Stimulated activated CD8-positive, alpha-beta memory T cell treated with anti-CD3 and anti-CD28 coated beads, Interleukin-4, amount 100 ng/mL, for 24 hours (primary cell): ENCODE data around the gene CHD1.
A peak's percentile ranks its signal among the peaks of the same experiment; 100 is the strongest.

Source experiments
- DNase-seq: peaks from one replicate; pipeline ENCODE4 v3.0.0-alpha.2; 2020; ENCODE audit warnings: low read depth

CHD1 gene

DNA sequence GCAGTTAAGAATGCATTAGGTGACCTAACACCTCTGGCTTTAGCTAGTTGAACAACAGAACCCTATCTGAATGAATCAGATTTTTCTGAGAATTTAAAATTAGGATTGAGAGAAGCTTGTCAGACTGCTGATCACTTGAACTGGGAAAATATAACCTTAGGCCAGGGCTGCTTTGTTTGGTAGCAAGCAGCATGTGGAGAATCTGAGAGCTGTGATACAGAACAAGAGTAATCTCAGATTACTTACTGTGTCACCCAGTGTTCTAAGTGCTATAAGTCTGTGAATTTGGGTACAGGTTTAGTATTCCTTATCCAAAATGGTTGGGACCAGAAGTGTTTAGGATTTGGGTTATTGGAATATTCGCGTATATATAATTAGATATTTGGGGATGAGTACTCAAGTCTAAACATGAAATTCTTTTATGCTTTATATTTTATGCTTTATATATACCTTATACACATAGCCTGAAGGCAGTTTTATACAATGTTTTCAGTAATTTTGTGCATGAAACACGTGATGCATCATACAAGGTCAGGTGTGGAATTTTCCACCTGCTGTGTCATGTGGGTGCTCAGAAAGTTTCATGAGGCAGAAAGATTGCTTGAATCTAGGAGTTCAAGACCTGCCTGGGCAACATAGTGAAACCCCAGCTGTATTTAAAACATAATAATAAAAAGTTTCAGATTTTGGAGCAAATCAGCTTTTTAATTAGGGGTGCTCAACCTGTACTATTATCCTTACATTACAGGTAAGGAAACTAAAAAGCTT, 8.3 kb upstream of the CHD1 start:
- DNase-seq = no peak

DNA sequence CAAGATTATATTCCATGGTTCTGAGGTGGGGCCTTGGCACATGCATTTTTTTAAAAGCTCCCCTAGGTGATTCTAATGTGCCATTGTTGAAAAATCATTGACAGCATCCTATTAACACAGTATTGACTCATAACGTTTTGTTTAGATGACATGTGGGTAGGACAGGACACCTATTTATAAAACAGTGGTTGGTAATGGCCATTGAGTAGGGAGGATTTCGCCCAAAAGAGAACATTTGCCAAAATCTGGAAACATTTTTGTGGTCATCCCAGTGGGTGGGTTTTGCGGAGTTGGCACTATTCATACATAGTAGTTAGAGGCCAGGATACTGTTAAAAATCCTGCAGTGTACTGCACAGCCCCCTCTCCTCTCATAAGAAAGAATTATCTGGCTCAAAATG, 6.4 kb upstream of the CHD1 start:
- DNase-seq = no peak

DNA sequence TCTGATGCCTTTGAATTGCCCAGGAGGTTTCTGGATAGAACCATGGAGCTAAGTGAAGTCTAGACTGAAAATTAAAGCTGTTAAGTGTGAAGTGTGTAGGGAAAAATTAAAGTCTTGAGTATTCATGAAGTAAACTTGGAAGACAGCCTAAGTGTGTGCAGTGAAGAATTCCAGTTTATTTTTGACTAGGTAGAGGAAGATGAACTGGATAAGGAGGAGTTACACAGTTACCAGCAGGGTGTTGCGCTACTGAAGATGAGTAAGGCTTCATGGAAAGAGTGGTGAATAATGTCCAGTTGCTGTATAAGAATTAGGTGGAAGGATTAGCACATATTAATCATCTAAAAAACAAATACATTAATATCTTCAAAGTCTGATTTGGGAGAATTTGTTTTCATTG, 5.7 kb upstream of the CHD1 start:
- DNase-seq = no peak

DNA sequence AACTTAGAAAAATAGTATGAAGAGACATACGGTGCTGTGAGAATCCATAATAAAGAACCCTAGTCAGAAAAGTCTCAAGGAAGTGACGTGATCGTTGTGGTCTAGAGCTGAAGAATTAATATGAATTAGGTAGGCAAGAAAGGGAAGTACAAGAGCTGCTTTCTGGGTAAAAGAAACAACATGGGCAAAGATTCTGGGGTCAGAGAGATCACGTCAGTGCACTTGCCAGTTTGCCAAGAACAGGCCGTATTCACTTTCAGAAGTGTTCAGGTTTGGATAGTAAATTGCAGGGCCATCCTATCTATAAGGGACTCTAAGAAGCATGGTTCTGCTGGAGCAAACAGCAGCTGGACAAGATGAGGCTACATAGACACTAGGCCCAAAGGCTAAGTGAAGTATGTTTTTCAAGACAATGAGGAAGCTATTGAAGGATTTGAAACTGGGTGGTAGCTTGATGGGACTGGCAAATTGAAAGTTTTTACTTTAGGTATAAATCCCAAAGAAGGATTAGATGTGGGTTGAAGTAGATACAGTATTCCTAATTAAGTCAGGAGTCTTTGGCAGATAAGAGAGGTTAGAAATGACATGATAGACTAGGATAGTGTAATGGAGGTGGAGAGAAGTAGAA, 4.8 kb upstream of the CHD1 start:
- DNase-seq = no peak

DNA sequence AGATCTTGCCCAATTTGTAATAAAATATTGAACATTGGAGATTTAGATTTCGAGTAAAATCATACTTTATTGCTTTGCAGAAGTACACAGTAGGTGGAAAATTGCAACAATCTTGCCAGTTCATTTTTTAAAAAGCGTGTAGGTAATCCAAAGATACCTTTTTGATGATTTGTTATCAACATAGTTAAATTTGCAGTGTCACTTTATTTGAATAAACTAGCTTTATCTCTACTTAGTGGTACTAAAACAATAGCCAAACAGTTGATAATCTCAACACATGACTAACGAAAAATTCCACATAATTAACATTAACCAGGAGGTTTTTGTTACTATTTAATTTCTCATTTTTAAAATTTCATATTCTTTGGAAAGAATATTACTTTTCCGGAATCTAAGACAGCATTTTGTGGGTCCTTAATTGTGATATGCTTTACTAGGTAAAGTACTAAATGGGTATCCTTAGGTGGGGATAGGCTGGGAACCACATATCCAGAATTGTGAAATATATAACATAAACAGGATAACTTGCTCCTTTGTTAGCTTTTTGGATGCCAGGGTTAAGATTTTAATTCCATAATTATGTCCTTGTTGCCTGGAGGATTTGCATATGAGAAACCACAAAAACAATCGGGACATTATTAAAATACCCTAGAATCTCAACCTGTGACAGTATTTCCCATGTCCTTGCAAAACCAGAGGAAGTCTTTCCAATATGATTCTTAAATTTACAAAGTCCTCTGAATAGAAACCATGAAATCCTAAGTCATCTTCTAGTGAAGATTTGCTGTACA, 2.4 kb upstream of the CHD1 start:
- DNase-seq = no peak

DNA sequence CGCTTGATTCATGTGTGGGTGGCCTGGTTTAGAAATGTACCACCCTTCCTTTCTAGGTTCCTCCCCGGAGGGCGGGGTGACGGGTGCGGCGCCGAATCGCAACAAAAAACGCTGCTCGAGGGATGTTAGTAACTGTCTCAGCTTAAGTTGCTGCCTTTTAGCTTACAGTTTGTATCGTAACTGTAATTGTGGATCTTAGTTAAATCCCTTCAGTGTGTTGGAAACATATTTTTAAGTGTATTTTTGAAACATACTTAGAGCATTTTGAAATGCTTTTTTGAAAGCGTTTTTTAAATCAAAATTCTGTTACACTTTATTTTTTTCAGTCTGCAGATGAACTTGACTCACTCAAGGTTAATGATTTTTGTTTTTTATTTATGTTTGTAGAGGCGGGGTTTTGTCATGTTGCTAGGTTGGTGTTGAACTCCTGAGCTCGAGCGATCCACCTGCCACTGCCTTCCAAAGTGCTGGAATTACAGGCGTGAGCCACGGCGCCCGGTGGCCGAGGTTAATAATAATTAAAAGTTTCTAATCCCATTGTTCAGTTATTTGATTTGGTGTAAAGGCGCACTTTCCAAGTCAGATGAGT, 997 bp upstream of the CHD1 start:
- no peak for DNase-seq

DNA sequence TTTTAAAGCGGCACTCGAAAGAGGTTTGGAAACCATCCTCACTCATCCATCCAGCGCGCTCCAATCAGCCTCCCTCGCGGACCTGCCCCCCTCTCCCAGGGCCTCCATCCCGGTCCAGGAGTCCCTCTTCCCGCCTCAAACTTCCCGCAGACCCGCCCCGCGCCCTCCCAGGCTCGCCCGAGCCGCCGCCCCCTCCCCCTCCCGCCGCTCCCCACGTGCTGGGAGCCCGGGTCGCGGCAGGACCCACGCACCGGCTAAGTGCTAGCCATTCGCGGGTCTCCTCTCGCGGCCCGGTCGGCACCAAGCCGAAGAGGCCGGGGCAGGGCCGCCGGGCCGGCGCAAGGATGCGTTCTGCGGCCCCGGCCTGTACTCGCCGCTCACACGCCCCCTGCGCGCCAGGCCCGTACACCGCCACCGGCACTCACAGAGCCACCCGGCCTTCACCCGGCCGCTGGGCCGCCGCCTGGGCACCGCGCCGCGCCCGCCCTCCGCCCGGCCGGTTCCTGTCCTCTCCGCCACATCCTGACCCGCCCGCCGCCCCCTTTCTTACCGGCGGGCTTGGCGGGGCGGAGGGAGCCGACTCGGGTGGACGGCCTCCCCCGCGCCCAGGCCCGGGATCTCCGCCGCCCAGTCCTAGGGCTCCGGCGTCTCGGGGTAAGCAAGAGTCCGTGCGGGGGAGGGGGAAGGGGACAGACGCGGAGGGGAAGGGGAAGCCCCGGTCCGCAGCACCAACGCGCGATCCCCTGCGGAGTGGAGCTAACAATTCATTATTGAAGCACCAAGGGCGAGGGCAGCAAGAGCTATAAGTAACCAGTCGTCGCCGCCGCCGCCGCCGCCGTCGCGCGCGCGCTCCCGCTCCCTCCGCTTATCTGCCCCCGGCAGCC, 576 bp downstream of the CHD1 start:
- peak; percentile 23 for DNase-seq

DNA sequence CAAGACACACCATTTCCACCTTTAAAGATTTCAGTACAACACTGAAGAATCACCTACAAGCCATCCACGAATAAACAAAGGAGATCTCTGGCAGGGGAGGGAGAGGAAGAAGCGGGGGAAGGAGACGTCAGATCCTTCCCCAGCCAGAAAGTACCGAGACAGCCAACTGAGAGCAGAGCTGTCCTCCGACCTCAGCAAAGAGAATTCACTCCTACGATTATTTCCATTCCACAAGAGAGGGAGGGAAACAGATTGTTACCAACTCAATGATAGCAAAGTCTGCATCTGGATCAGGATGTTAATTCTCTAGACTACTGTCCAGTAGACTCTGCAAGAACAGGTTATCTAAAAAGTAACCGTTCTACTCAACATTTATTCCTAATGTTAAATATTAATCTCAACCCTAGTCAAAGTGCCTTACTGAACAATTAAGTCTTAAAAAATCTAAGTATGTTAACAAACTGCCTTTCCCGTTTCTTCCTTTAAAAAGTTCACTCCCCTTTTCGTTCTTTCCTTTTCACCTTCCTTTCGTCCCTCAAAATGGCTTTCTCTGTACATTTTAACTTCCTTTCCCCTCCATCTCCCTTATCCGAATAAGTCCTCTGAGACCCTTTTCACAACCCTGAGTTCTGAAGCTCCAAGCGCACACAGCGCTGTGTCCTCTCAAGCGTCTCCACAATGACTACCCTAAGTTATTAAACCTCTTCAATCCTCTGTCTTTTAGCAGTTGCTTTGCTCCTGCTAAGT, 1.4 kb downstream of the CHD1 start:
- DNase-seq = peak; percentile 17

DNA sequence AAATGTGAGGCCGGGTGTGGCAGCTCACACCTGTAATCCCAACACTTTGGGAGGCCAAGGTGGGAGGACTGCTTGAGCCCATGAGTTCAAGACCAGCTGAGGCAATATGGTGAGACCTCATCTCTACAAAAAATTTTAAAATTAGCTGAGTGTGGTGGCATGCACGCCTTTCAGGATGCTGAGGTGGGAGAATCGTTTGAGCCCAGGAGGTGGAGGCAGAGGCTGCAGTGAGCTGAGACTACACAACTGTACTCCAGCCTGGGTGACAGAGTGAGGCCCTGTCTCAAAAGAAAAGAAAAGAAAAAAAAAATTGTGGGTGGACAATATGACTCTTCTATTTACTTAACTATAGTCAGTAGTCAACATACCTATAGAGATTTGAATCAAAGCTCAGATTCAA, 4.8 kb downstream of the CHD1 start:
- no peak for DNase-seq

DNA sequence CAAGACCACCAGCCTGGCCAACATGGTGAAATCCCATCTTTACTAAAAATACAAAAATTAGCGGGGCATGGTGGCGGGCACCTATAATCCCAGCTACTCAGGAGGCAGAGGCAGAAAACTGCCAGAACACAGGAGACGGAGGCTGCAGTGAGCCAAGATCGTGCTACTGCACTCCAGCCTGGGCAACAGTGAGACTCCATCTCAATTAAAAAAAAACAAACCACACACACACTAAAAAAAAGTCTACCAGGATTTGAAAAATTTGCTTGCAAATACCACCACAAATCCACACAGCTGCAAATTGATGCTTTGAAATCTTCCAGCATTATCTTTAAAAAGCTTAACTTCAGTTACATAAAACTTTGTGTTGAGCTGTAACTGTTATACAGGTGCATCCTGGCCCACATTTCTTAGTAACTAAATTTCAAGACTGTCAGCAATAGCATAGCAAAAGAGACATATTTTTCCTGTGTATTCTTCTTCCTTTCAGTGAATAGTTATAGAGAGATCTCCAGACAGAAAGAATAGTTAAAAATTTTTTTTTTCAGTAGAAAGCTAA, 6.8 kb downstream of the CHD1 start:
- no peak for DNase-seq

DNA sequence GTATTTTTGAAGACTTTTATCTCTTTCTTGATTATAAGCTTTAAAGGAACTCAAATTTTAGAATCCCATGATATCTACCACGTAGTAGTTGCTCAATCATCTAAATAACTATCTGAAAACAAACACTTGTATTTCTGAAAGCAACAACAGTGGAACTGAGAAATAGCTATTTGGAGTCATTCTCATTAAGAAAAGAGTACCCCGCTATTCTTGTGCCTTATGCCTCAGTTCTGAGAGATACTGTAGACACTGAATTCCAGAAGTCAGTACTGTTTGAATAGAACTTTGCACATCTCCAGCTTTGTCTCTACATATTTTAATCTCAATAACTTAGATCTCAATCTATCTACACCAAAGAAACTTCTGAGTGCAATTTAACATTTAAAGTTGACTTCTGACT, 11.4 kb downstream of the CHD1 start:
- no peak for DNase-seq

DNA sequence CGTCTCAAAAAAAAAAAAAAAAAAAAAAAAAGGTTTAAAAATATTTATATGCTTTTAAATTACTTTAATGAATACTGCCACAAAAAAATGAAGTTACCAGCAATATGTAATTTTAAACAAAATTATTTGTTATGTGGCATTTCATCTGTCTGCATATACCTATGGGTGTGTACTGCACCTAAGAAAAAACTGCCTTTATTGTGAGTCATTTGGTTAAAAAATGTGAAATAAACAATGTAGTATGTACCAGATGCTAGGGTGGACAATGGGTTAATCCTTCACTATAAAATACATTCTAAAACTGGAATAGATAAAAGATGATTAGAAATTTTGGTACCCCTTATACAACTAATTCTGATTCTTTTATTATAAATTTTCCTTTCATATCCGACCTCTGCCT, 12.3 kb downstream of the CHD1 start:
- DNase-seq = no peak

DNA sequence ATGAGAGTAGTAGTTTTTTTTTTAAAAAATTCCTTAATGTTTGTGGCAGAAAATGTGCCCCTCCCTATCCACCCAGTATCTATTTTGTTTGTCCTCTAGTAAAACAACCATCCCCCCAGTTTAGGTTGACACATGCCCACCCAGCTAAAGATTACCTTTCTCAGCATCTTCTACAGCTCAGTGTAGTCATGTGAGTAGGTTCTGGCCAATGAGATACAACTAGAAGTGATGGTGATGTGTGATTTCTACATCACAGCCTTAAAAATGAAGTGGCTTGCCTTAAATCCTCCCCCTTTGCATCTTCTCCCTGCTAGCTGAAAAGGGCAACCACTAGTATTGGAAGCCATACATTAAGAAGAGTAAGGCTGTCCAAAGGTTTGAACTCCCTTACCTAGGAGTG, 14.9 kb downstream of the CHD1 start:
- DNase-seq = no peak

DNA sequence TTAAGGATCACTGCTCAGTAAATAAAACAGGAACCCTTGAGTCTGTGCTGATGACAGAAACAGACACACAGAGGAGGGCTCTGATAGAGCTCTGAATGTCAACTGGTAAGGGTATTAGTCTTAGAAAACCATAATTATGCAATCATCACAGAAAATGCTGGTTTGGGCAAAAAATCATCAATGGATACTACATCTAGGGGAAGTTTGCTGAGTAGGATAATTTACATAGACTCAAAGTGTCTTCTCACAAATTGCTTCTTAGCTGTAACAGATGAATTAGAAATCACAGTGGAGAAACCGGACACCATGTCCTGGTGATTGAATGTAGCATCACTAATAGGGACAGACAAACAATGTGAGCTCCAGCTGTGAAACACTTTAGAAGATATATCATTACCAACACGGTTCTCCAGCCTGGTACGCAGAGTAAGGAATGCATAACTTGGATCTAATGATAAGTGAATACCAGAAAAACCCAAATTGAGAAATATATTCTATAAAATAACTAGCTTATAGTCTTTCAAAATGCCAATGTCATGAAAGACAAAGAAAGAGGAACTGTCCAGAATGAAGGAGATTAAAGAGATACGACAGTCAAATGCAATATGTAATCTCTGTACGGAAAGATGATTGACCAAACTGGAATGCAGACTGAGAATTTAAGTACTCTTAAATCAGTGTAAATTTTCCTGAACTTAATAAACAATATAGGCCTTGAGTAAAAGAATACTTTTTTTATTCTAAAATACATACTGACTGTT, 17.3 kb downstream of the CHD1 start:
- no peak for DNase-seq

DNA sequence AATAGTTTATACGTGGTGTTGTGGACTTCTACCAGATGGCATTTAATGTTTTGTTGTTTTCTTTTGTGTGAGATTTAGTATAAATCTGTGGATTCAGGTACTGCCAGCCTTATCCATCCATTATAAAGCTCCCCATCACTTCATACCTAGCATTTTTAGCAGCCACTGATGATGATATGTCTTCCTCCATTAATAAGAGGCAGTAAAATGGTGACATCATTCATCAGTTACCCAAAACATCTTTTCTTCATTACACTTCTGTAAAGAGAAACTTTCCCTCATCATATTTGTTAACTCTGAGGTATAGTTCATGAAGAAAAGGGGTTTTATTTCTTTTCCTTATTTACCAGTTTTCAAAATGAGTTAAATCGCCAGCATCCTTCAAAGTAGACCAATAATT, 19.4 kb downstream of the CHD1 start:
- no peak for DNase-seq

DNA sequence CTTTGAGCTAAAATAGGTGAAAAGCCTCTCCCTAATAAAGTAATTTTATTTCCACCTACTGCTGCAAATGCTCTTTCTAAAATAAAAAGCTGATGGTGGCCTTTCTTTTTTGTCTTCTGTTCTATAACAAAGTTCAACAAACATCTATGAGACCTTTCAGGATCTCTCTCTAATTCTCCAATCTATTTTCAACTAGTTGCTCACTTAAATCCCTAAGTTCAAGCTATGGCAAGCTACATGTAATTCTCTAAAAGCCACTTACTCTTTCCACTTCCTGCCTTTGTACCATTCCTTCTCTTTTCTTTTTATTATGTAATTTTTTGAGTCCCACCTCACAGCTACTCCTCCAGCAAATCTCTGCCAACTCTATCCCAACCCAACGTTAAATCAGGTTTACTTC, 20.9 kb downstream of the CHD1 start:
- DNase-seq = no peak

DNA sequence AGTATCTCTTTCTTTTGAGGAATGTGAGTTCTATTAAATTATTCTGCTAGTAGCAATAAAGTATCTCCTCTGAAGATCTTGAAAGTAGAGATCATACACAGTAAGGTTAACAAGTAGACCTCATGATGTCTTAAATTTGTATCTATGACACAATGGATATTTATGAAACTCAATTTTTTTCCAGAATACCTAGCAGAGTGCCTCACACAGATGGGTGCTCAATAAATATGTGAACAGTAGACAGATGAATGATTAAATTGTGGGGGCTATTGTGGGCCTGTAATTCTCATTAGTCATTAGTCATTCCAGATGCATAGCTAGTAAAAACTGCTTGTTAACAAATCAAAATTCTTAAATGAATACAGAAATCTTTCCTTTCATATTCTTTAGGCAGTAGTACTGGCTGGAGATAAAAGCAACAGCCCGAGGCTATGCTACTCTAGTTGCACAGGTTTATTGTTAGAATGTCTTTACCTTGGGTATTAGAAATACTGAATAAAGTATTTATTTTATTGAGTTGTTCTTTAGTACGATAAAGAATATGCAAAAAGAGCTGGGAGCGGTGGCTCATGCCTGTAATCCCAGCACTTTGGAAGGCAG, 22.0 kb downstream of the CHD1 start:
- DNase-seq = no peak

DNA sequence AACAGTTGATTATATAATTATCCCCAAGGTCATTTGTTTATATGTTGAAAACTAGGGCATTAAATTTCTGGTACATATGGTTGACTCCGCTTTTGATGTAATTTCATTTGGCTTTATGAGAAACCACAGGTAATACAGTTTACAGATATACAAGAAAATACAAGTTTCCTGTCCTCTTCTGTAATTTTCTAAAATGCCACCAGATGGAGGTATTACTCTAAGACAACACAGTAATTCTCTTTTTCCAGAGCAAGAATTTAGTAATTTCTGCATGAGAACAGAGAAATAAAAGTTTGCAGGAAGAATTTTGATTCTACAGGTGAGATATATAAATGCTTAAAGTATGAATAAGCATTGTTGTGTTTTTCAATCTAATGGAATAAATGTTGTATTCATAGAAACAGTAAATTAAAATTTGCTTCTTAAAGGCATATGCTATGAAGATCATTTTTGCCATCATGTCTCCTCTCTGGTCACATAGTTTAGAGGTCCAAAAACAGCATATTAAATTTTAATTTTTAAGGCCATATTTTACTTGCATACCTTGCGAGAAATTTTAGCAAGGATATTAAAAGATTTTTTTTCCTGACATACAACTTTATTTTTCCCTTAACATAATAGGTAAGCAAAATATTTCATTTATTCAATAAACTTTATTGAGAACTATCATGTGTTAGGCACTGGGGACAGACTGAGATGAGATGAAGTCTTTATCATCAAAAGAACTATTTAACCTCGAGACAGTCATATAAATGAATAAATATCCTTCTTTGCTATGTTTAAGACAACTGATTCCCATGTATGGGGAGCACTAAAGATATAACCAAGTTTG, 22.7 kb downstream of the CHD1 start:
- no peak for DNase-seq

DNA sequence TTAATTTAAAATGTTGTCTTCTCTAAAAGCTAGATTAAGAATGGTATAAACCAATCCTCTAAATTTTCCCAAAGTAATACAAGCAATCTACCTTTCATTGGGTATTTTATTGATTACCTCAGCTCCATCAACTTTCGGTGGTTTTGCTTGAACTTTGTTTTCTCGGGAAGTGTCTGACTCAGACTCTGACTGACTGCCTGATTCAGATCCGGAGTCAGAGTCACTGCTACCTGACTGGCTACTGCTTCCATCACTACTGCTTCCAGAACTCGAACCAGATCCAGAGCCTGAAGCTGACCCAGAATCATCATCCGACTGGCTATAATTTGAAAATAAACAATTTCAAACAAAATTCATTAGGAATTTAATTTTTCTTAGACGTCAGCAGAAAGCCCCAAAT, 24.0 kb downstream of the CHD1 start:
- no peak for DNase-seq
